Right forelimb (tissue), 1 donor: ENCODE results near the gene NAV2.

ENCODE experiments used
- DNase-seq: peaks from one replicate; pipeline ENCODE4 v3.0.0-alpha.2; 2018

NAV2 gene

DNA sequence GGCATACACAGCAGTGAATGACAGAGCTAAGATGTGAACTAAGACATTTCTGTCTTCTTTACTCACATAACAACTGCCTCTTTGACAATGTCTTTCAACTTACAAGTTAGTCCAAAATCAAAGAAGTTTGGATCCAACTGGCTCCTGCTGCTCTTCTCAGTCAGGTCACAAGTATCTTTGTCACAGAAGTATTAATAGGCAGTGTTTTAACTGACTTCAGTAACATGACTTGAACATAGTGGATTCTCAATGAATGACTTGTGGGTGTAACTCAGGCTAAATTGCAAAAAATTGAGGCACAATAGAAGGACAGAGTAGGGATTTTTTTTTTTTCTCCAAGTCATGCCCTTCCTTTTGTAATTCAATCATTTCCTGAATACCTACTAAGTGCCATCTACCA is 425.0 kb downstream of the NAV2 start:
- no peak for DNase-seq

GRCh38 chr11:20138707-20139106 is 426.1 kb downstream of the NAV2 start:
- no peak for DNase-seq

DNA sequence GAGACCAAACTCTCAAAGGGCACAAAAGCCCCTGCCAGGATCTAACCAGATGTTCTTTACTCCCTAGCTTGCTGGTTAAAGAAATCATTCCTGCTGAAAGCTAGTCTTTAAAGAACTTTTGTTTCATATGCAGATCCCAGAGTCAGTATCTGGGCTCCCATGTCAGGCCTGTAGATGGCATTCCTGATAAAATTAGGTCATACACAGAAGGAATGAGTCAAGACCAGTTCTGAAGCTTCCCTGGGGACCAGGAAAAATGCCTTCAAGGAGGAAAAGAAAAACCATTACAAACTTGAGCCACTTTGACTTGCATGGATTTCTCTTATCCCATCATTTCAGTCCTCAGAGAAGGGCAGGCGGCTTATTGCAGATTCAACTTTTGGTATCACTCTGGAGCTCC is 441.7 kb downstream of the NAV2 start:
- DNase-seq: no peak

DNA sequence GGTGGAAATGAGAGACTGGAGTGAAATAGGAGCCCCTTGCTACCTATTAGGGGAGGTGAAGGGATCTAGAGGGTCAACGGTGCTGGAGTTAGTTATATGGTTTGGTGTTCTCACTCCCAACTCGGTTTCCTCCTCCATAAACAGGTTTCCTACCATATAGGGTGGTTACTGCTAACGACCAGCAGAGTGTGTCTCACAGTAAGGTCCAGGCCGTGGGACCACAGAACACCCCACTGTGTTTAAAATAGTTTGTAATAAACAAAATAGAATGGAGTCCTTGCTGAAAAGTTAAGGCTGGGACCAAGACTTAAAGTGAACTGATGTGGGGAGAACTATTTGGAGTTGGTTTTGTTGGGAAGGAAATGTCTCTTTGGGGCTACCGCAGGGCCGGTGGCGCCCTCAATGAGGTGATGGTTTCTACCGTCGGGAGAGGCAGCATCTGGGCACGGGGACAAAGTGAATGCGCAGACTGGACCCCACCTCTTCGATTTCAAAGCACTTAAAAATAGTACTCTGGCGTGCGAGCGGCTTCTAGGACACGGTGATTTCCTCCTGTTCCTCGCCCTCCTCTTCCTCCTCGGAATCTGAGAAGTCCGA is 443.1 kb downstream of the NAV2 start:
- DNase-seq: no peak

DNA sequence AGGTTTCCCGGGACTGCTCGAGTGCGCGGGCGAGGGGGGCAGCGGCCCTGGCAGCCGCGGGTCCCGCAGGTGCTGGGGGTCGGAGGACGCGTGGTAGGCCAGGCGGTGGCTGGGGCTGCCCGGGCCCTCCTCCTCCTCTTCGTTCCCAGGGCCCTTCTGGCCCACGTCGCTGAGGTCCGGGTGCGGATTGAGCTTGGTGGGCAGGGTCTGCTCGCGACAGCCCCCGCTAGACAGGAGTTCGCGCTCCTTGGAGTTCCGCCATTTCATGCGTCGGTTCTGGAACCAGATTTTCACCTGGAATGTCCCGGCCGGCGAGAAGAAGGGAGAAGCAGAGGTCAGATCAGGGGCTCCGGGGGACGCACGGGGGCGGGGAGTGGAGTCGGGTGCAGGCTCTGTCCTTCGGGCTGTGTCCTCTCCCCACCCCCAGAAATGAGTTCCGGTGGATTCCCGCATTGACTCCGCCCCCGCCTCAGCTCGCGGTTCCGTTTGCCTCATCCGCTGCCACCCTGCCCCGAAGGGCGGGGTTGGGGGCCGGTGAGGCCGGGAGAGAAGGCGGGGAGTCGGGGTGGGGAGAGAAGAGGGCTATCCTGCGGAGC is 443.7 kb downstream of the NAV2 start:
- no peak for DNase-seq

DNA sequence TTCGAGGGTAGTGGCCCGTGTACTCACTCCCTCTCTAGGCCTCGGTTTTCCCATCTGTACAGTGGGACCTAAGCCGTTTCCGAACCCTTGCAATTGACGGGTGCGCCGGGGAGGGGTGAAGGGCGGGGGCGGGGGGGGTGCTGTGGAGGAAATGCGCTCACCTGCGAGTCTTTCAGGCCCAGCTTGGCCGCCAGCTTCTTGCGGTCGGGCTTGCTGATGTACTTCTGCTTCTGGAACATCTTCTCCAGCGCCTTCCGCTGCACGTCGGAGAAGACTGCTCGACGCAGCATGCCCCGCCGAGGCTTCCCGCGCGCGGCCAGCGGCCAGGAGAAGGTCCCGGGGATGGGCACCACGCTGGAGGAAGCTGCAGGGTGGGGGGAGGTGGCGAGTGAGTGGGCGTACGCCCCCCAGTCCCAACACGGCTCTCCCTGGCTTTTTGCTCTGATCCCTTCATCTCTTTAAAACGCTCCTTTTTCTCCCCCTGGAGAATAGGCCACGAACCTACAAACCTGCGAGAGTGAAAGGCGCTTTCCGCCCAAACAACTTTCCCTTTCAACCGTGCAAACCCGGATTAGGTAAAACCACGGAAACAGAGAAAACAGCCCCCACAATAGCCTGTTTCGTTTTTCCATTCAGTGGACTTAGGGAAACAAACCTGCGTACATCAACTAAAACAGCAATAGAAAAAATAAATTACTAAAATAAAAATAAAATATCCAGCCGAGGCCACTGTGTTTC is 444.4 kb downstream of the NAV2 start:
- no peak for DNase-seq

DNA sequence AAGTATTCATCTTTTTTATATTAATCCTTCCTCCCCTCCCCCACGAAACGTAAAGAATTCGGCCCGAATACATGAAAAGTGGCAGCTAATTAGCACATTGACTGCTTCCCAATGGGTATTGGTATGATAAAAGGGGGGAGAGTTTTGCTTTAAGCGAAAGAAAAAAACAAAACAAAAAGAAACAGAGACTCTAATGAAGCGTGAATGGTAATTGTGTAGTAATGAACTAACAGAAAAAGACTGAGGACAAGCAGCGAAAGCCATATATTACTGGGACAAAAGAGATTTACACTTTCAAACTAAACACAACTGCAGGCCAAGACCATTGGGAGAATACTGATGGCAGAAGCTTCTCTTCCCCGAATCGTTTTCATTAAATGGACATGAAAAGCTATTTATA is 445.1 kb downstream of the NAV2 start:
- no peak for DNase-seq

GRCh38 chr11:20158597-20159257 is 446.1 kb downstream of the NAV2 start:
- peak; percentile 84 for DNase-seq

DNA sequence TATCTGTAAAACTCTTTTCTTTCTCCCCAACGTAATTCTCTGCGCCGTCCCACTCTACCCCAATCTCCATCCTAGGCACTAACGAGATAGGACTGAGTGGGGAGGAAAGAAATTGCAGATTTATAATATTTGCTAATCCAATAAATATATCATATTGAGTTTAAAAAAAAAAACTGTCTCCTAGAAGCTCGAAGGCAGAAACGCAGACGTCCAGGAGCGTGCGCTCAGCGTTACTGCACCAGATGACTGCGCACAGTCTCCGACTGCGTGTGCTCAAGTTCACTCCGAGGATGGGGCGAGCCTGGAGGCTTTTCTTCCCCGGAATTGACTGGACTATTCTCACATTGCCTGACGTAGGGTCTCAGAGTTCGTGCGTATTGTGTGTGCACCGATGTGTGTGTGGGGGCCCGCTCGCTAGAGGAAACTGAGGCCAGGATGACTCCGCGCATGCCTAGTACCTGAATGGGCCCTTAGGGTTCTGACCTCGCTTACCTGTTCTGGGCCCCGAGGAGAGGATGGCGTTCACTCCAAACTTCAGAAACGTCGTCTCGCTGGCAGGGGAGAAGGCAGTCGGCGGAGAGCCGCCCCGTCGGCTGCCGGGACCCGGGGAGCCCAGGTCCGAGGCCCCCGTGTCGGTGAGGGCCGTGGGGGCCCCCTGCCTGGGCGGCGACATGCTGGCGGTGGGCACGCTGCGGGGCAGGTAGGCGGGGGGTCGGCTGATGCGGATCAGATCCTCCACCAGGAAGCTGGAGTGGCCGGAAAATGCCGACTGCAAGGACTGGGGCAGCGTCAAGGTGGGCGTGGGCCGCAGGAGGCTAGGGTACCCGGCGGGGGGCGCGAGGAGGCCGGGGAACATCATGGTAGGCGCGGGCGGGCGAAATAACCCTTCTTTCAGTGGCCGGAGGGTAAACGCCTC is 447.1 kb downstream of the NAV2 start:
- no peak for DNase-seq

DNA sequence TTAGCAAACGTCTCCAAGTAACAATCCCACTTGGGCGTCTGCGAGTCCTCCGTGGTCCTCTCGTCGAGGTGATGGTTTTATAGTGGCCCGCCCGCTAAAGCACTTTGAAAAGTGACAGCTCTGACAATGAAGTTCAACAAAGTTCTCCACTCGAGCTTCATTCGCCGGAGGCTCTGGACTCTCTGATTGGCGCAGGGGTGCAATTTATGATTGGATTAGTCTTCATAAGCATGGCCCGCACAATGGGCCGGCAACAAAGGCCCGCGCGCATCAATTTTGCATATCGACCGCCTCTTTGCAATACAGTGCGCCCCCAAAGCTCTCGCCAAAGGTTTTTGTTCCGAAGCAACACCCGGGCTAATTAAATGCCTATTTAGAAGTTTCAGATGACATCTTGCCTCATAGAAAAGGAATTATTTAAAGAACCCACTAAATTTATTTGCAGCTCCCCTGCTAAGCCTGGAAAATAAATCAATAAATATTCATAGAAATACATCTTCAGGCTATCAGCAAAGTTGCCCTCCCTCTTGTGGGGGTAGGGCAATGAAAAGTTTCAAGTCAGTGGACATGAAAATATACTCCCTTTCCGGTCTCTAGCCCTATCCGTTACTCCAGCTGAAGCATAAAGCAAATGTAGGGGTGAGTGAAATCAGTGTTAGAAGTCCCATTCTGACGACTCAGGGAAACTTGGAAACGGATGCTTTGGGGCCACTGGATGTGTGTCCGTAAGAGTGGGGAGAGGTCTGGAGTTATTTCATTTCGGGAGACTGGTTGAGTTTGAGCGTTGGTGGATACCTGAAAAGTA is 448.0 kb downstream of the NAV2 start, which contains the start of gene DBX1:
TSS of gene DBX1 (minus strand) at position 51 of the 805 bp plus-strand sequence. CDS start 151 bp downstream, outside the sequence.
- DNase-seq: no peak

DNA sequence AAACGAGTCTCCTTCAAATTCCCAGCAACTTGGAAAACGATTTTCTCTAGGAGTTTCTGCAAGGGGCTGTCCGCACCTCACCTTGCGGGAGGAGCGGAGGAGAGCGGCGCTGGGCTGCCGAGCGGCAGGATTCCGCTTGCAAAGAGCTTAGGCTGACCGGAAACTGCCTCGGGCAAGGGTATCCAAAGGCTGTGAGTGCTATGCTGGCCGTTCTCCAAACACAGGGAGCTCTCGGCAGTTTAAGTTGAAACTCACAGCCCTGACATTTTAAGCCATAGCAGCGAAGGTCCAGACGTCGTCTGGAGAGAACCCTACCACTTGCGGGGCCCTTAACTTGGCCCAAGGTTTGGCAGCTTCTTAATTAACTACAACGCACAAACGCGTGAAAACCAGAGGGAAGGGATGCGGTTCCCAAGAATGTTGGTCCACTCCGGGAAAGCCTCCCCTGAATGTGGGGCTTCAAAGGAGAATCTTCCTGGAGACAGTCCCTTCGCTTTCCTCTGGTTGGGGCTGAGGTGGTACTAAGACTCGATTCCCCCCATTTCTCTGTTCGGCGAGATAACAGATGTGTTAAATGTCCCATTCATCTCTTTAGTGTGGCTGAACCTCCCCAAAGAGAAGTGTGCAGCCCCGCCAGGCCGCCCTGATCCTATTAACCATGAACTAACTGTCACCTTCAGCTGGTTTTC is 448.7 kb downstream of the NAV2 start:
- DNase-seq: no peak

- no peak for DNase-seq
Measured at GRCh38 chr11:20161923-20162744, 449.5 kb downstream of the NAV2 start.

- peak; percentile 69 for DNase-seq
Measured at GRCh38 chr11:20162824-20163782, 450.5 kb downstream of the NAV2 start.

- no peak for DNase-seq
Measured at GRCh38 chr11:20163783-20164481, 451.3 kb downstream of the NAV2 start.
